Measurements from ENCODE around the gene PHAX.

DNA sequence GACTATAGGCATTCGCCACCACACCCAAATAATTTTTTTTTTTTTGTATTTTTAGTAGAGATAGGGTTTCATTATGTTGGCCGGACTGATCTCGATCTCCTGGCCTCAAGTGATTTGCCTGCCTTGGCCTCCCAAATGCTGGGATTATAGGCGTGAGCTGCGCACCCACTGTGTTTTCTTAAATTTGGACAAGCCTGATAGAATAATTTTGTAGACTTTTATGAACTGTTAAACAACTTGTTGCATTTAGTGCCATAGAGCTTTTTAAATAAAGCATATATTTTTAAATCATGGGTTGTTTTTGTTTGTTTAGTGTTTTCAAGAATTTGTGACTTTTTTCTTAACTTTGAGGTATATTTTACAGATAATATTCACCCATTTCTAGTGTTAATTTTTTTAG lies 4.8 kb downstream of the PHAX start:
- TF ChIP-seq, protein P1, sequence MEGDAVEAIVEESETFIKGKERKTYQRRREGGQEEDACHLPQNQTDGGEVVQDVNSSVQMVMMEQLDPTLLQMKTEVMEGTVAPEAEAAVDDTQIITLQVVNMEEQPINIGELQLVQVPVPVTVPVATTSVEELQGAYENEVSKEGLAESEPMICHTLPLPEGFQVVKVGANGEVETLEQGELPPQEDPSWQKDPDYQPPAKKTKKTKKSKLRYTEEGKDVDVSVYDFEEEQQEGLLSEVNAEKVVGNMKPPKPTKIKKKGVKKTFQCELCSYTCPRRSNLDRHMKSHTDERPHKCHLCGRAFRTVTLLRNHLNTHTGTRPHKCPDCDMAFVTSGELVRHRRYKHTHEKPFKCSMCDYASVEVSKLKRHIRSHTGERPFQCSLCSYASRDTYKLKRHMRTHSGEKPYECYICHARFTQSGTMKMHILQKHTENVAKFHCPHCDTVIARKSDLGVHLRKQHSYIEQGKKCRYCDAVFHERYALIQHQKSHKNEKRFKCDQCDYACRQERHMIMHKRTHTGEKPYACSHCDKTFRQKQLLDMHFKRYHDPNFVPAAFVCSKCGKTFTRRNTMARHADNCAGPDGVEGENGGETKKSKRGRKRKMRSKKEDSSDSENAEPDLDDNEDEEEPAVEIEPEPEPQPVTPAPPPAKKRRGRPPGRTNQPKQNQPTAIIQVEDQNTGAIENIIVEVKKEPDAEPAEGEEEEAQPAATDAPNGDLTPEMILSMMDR (IDR thresholded peaks at IDR 0.05) = no peak
- no peak for TF ChIP-seq POLR2A (IDR thresholded peaks at IDR 0.05)
- TF ChIP-seq EP300 (IDR thresholded peaks at IDR 0.05) = no peak
